ENCODE results near the gene ITGAD. TPM values are rescaled to one million over a fixed set of nuclear protein-coding genes. Genes with fewer than 3 reads are reported as not detected.

ITGAD gene
- total RNA-seq, result under 0.01 TPM in 1 of 2 replicates, not detected in the other

DNA sequence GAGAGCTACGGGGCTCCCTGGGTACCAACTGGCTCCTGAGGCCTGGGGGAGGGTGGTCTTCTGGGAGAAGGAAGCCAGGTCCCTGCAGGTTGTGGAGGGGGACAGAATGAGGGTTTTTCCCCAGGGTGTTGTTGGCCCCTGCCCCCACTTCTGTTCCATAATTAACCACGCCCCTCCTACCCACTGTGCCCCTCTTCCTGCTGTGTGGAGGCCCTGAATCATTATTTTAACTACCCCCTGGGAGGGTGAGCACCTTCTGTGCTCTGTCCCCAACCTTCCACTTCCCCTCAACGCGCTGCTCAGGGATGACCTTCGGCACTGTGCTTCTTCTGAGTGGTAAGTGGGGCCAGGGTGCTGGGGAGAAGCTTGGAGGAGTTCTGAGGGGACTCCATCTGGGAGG is at the start of gene ITGAD:
ITGAD (plus strand) TSS at position 280 of the 400 bp plus-strand sequence; CDS start at position 306, 26 bp downstream.

GRCh38 chr16:31354394-31355291 is 38.5 kb upstream of the ITGAD start, which contains the start of gene ITGAX:
Gene ITGAX (plus strand): TSS chr16:31355176. CDS start chr16:31355255, 79 bp downstream.

DNA sequence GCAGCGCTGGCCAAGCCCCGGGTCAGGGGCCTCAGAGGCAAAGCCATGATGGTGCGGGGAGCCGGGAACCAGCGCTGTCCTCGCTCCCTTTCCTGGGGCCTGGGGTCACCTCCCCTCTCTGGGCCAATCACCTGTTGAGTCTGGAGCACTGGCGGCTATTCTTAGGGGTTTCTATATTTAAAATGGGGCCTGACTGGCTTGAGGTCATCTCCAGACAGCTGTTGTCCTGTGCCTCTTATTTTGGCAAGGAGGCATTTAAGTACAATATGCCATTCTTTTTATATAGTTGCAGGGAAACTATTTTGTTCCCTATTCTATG is 35.1 kb downstream of the ITGAD start, which contains the start of gene COX6A2:
COX6A2 (minus strand) TSS at position 82 of the 319 bp plus-strand sequence; CDS start at position 47, 35 bp downstream.

GRCh38 chr16:31458844-31459686 is 65.9 kb downstream of the ITGAD start, which contains the start of gene ARMC5:
Gene ARMC5 (plus strand): TSS chr16:31459501. CDS start chr16:31459525, 24 bp downstream.

GRCh38 chr16:31471875-31472708 is 79.0 kb downstream of the ITGAD start, which contains the start of gene TGFB1I1:
Gene TGFB1I1 (plus strand): TSS chr16:31472152. CDS start chr16:31472189, 37 bp downstream.

Other genes starting within 250 kb of the ITGAD start
- 0.20 and 0.37 TPM in 2 replicates for gene PRSS36, start 243.3 kb upstream of the ITGAD start, total RNA-seq
- gene FUS, start 213.2 kb upstream of the ITGAD start, total RNA-seq, result 37.5 and 54.9 TPM in 2 replicates
- gene PYCARD, start 190.6 kb upstream of the ITGAD start, total RNA-seq, result 49.1 and 77.5 TPM in 2 replicates
- gene TRIM72, start 179.2 kb upstream of the ITGAD start, total RNA-seq, result under 0.01 TPM in 1 of 2 replicates, not detected in the other
- gene PYDC1, start 176.2 kb upstream of the ITGAD start, total RNA-seq, result not detected in 2 replicates
- not detected in 2 replicates for gene ITGAM, start 133.4 kb upstream of the ITGAD start, total RNA-seq
- 1.8 and 4.1 TPM in 2 replicates for gene ITGAX, start 38.2 kb upstream of the ITGAD start, total RNA-seq
- not detected in 2 replicates for gene COX6A2, start 35.0 kb downstream of the ITGAD start, total RNA-seq
- gene ZNF843, start 49.5 kb downstream of the ITGAD start, total RNA-seq, result 0.37 and 0.39 TPM in 2 replicates
- 8.1 and 9.0 TPM in 2 replicates for gene ARMC5, start 66.2 kb downstream of the ITGAD start, total RNA-seq
- 35.0 and 37.5 TPM in 2 replicates for gene TGFB1I1, start 78.8 kb downstream of the ITGAD start, total RNA-seq
- not detected in 2 replicates for gene SLC5A2, start 89.8 kb downstream of the ITGAD start, total RNA-seq
- 38.6 and 61.0 TPM in 2 replicates for gene RUSF1, start 115.1 kb downstream of the ITGAD start, total RNA-seq
- not detected in 2 replicates for gene AHSP, start 134.6 kb downstream of the ITGAD start, total RNA-seq

Data from subcutaneous preadipocyte (primary cell).